ENCODE results near the gene TMTC4. TPM values are rescaled to one million over a fixed set of nuclear protein-coding genes. Genes with fewer than 3 reads are reported as not detected.
A peak's percentile ranks its signal among the peaks of the same experiment; 100 is the strongest.

TMTC4 gene
- total RNA-seq, 1 experiment from 2014 or later: 45.5 TPM

DNA sequence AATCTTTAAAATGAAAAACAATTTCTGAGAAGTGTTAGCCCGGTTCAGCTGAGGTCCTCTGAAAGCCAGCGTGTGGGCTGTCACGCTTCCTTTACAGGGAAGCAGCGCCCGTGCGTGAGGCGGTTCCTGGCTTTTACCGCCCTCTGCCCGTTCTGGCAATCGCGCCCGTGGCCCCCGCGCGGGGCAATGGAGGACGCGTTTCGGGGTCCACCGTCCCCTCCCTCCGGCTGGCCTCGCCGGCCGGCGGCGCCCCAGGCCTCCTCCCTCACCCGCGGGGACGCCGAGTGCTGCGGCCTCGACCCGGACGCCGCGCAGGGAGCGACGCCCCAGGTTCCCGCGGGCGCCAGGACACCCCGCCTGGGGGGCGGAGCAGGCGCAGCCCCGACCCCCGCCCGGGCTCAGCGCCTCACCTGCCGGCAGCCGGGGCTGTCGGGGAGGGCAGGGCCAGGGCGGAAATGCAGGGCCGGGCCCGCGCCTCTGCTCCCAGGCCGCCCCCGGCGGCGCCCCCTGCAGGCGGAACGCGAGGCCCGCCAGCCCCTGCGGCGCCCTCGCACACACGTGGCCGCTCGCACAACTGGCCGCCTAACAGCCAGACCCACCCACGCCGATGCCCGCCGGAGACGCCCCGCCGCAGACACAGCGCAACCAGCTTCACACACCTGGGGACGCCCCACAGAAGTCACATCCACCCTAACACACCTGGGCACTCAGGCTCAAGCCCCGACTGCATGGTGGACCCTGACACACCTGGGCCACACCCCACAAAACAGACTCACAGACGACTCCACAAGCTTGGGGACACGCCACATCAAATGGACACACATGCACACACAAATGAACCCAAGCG is 86.0 kb downstream of the TMTC4 start, which contains the start of gene GGACT (continued):
- TF ChIP-seq ATF1 (CRISPR knock-in tag; IDR thresholded peaks at IDR 0.05): peak; percentile 60; the same call in 1 of the 2 replicates
- TF ChIP-seq, protein P1, sequence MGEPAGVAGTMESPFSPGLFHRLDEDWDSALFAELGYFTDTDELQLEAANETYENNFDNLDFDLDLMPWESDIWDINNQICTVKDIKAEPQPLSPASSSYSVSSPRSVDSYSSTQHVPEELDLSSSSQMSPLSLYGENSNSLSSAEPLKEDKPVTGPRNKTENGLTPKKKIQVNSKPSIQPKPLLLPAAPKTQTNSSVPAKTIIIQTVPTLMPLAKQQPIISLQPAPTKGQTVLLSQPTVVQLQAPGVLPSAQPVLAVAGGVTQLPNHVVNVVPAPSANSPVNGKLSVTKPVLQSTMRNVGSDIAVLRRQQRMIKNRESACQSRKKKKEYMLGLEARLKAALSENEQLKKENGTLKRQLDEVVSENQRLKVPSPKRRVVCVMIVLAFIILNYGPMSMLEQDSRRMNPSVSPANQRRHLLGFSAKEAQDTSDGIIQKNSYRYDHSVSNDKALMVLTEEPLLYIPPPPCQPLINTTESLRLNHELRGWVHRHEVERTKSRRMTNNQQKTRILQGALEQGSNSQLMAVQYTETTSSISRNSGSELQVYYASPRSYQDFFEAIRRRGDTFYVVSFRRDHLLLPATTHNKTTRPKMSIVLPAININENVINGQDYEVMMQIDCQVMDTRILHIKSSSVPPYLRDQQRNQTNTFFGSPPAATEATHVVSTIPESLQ (CRISPR knock-in tag; IDR thresholded peaks at IDR 0.05): no peak
- peak; percentile 87; the same call in 1 of the 2 replicates for TF ChIP-seq KAT7 (CRISPR knock-in tag; IDR thresholded peaks at IDR 0.05; ENCODE audit: borderline replicate concordance)
- no peak for TF ChIP-seq ZSCAN18 (CRISPR knock-in tag; IDR thresholded peaks at IDR 0.05)
- TF ChIP-seq ZNF263 (CRISPR knock-in tag; IDR thresholded peaks at IDR 0.05; ENCODE audit: low read depth): no peak
- no peak for TF ChIP-seq MXD4 (CRISPR knock-in tag; IDR thresholded peaks at IDR 0.05; ENCODE audit: borderline replicate concordance)
- no peak; the same call in 1 of the 2 replicates for TF ChIP-seq MLX (CRISPR knock-in tag; IDR thresholded peaks at IDR 0.05)
- TF ChIP-seq ZNF219 (CRISPR knock-in tag; IDR thresholded peaks at IDR 0.05; ENCODE audit: borderline replicate concordance): peak; percentile 89
- TF ChIP-seq, protein P2, sequence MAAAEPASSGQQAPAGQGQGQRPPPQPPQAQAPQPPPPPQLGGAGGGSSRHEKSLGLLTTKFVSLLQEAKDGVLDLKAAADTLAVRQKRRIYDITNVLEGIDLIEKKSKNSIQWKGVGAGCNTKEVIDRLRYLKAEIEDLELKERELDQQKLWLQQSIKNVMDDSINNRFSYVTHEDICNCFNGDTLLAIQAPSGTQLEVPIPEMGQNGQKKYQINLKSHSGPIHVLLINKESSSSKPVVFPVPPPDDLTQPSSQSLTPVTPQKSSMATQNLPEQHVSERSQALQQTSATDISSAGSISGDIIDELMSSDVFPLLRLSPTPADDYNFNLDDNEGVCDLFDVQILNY (CRISPR knock-in tag; IDR thresholded peaks at IDR 0.05): peak; percentile 94
- TF ChIP-seq ARID4B (CRISPR knock-in tag; IDR thresholded peaks at IDR 0.05; ENCODE audit: borderline replicate concordance): peak; percentile 81; the same call in 1 of the 2 replicates
- TF ChIP-seq EMX1 (CRISPR knock-in tag; IDR thresholded peaks at IDR 0.05): no peak
- TF ChIP-seq ZNF671 (CRISPR knock-in tag; IDR thresholded peaks at IDR 0.05): no peak
- peak; percentile 91 for TF ChIP-seq SP1 (CRISPR knock-in tag; conservative IDR thresholded peaks at IDR 0.05)
- peak; percentile 78; the same call in 1 of the 2 replicates for TF ChIP-seq E2F4 (CRISPR knock-in tag; IDR thresholded peaks at IDR 0.05; ENCODE audit: borderline replicate concordance, low read depth)
